Islet precursor cell (in vitro differentiated cells): Measurements from ENCODE around the gene MDFI.

Experiments used
- DNase-seq: peaks from one replicate; pipeline ENCODE4 v3.0.0-alpha.2; 2018

The MDFI gene

DNA sequence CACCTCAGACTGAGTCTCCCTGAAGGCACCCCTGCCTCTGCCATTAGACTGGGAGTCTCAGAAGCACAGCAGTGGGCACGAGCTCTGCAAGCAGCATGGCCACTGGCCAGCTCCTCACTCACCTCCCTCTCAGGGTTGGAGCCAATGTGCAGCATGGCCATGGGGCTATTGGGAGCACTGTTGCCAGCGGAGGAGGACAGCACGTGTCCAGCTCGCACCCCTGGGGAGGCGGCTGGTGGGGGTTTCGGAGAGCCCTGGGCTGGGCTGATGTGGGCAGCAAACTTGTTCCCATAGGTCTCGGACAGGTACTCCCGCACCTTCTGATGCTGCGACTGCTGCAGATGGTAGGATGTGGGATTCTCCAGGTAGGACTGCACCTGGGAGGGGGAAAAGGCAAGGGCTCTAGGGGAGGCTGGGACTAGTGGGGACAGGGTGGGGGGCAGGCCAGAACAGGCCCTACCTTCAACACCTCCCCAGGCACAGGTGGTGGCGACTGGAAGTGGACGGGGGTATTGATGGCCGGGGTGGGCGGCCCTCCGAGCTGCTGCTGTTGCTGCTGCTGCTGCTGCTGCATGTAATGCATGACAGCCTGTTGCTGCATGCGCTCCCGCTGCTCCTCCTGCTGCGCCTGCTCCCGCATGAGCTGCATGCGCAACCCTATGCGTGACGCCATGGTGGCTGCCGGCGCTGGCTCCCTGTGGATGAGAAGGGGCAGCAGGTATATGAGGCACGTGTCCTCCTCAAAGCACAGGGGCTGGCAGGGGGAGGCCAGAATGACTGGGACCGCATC lies 52.5 kb downstream of the MDFI start:
- no peak for DNase-seq

DNA sequence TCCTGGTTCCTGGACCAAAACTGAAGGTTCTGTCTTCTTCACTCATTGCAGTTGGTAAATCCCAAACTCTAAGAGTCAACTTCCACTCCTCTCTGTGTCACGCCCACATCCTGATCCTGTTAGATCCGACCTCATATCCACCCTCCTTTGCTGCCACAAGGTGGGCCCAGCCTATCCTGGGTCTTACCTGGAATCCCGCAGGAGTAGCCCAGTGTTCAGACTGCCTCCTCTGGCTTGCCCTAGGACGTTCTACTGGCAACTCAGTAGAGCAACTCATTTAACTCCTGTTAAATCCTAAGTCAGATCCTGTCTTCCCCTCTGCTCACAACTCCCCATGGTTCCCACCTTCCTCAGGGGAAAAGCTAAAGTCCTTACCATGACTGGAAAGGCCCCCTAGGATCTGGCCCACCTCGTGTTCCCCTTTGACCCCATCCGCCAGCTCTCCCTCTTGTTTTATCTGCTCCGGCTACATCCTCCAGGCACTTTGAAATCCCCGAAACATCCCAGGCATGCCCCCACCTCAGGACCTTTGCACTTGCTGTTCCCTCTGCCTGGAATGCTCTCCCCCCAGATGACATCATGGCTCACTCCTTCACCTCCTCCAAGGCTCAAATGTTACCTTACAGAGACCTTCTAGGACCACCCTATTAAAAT lies 53.3 kb downstream of the MDFI start:
- DNase-seq: no peak

DNA sequence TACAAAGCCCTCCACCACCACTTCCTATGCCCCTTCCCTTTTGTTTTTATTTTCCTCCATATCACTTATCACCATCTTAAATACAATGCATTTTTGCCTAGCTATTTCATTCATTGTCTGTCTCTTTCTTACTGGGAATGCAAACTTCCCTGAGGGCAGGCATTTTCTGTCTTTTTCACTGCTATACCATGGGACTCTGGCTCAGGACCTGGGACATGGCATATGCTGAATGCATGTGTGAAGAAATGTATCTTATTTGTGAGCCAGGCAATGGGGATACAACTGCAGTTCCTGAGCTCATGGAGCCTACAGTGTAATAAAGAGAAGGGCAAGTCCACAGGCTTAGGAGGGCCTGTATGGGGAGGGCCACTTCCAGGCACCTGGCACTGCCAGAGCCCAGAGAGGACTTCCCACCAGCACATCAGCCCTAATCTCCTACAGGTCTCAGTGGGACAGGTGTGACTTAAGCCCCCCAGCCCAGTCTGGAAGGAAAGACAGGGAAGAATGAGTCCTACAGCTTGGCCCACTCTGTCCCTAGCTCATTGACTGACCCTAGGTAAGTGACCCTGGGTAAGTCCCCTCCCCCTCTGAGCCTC lies 53.9 kb downstream of the MDFI start:
- no peak for DNase-seq

DNA sequence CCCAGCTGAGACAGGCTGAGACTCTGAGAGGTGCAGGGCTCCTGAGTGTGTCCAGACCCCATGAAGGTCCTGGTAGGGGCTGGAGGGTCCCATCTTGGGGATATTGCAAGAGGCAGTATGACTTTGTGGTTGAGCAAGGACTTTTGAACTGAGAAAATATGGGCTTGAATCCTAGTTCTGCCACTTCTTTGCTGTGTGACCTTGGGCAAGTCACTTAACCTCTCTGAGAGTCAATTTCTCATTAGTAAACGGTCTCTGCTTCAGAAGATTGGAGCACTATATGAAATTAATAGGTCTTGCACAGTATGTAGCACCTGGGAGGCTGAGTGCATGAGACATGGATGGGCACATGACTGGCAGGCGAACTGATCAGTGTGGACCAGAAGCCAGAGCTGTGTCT lies 54.5 kb downstream of the MDFI start:
- DNase-seq: no peak

DNA sequence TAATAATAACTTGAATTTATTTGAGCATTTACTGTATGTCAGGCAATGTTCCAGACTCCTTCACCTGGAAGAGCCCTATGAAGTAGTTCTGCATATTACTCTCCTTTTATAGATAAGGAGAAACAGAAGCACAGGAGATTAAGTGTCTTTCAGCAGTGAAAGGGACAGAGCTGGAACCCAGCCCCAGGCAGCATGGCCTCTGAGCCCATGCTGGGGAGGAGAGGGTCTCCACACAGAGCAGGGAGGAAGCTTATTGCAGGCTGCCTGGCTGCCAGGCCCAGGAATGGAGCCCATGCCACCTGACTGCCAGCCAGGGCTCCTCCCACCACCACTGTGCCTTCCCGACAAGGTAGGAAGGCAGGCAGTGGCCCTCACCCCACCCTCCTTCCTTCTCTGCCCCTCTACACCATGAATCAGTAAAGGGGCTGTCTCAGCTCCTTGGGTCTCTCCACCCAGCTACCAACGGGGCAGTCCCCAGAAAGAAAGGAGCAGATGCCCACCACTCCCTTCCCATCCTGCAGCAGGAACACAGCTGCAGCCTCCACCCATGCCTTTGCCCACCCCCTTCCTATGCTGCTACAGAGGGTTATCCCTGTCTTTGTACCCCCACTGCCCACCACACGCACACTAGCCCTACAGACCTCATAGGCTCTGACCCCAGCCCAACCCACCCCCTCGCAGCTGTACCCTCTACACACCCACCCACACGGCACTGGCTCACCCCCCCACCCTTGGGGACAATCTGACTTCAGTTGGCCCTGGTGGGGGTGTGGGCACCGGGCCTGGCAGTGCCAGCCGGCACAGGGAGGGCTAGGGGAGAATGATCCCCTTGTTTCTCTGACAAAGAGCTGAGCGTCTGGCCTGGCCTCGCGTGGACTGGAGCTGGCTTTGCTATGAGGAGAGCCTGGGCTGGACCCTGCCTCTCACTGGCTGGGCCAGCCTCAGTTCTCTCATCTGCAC lies 55.3 kb downstream of the MDFI start:
- no peak for DNase-seq

DNA sequence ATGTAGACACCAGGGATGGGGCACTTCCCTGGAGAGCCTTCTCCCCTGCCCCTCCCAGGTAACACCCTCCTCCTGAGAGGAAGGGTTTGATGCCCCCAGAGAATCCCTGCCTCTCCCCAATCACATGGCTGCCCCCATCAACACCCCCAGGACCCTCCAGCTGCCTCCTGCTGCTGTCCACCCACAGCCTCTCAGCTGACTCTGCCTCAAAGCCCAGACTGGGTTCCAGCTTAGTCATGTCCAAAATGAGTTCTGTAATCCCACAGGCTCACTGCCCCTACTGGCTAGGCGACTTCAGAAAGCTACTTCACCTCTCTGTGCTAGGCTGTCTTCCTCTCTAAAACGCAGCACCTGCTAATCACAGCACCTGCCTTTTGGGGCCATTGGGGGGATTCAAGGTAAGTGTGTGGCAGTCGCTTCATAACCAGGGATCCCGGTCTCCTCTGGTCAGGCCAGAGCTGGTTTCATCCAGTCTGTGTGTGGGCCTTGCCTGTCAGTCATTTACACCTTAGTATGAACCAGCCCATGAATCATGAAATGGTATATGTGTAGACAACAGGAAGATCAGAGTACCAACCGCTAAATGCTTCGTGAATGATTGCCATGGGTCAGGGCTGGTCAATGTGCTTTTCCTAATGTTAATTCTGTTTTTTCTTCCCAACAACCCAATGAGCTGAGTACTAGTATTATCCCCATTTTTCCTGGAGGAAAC lies 56.7 kb downstream of the MDFI start:
- peak; percentile 76 for DNase-seq

DNA sequence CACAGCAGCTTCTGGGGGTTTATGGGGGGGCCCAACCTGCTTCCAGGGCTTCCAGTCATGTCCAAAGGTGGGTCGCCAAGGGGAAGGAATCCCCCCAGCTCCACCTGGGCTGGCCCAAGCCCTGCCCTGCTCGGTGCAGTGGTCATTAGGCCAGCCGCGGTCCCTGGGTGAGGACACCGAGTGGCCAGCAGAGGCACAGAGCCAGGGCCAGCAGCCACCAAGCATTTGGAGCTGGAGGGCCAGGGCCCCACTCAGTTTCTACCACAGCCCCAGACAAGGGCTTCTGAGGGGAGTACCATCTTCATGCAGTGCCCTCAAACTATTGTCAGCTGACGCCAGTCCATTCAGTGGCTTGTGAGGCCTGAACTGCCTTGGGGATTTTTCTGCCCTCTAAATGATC lies 57.6 kb downstream of the MDFI start:
- DNase-seq: no peak

DNA sequence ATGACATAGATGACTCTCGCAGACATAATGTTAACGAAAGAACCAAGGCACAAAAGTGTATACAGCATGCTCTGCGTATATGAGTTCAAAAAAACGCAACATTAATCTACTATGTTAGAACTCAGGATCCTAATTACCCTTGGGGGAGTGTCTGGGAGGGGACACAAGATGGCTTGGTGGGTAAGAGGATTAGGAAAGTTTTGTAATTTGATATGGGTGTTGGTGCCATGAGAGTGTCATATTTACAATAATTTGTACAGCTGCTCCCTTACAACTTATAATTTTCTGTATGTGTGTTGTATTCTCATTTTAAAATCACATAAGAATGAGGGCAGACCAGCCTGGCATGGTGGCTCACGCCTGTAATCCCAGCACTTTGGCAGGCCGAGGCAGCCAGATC lies 58.5 kb downstream of the MDFI start:
- no peak for DNase-seq

DNA sequence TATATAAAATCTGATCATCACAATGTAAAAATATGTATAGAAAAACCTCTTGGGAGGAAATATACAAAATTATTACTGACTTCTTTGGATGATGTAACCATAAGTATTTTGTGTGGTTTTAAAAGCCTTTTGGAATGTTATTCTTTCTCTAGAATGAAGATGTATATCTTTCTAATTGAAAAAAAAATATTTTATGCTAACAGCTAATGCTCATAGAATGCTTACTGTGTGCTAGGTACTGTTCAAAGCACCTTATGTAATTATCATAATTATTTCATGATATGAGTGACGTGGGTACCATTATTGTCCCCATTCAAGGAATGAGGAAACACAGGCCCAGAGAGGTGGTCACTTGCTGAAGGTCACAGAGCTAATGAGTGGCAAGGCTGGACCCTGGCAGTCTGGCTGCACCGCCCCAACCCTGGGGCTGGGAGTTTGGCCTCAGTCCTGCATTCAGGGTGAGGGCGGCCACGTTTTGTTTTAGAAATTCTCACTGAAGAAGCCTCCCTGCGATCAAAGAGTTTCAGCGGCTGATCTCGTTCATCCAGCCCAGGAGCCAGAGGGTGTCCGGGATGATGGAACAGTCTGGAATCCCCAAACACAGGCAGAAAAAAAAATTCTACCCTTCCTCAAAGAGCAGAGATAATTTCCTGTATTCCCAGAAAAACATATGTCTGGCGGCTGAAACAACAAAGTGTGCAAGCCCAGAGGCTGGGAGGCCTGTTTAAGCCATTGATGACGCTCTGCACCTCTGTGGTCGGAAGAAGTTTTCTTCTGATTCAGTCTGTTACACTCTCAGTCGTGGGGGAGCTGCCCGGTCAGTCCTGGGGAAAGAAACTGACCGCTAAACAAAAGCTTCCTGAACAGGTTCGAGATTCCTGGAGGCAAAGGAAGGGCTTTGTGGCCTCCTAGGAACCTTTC lies 59.9 kb downstream of the MDFI start:
- peak; percentile 80 for DNase-seq

DNA sequence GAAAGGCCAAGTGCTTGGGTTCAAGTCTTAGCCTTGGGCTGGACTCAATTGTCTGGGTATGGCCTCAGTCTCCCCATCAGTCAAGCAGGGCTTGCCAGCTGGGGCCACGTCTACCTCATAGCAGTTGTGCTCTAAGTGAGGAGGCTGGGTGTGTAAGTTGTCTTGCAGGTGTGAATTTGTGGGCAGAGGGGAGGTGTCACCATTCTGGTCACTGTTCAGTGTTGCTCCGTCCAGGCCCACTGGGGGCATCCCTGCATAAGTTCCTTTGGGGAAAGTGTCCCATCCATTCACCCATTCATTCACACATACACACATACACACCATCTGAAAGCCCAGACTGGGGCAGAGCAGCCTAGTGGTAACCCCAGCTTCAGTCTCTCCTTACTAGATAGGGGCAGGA lies 60.8 kb downstream of the MDFI start:
- DNase-seq: no peak

DNA sequence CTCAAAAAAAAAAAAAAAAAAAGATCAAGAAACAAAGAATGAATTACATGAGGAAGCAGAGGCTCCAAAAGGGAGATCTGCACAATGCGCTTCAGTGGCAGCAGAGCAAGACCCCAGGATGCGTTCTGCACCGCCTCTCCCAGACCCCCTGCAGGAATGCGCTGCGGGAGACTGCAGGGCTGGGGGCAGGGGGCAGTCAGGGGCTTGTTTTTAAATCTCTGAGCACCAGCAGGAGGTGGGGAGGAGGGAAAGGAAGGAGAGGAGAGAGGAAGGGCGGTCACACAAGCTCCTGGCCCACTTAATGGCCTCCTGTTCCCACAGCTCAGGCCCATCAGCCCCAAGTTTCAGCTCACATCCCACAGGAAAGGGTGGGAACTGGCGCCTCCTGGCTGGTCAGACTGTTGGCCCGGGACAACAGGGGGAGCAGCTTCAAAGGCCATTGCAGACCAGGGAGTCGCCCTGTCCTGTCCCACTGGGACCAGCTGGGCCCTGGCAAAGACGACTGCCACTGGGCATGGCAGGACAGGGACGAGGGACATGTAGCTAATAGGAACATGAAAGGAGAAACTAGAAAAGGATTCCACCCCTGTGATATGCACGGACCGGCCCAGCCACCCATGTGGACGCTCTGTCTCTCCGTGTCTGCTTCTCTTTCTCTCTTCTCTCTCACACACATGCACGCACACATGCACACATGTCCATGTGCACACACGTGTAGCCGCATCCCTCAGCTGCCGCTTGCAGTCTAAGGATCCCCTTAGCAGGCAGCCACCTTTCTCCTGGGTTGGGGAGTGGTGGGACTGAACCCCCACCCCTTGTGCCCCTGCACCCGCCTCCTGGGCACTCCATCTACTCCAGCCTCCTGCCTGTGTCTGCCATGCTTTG lies 62.4 kb downstream of the MDFI start:
- DNase-seq: no peak

DNA sequence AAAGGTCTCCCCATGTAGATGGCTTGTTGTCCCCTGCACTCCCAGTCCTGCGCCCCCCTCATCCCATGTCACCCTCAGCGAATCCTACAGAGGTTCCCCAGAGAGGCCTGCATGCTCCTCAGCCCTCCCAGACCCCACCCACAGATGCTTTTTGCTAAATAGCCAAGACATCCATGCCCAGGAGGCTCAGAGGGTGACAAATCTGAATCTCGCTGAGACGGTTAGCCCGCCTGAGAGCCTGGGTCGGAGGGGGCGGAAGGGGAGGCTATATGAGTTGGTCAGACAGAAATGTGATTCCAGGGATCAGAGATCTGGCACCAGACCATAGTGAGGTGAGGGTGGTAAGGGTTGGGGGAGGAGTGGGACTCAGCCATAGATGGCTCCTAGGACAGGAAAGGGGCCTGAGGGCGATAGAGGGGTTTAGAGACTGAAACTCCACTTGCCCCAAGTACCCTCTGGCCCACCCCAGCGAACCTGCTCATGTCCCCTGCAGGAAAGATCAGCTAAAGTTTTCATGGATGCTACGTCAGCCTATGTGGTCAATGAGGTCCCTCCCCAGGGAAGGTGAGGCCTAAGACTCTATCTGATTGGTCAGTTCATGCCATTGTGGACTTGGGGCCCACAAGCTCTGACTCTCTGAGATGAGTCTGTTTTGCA lies 63.9 kb downstream of the MDFI start:
- DNase-seq: no peak

DNA sequence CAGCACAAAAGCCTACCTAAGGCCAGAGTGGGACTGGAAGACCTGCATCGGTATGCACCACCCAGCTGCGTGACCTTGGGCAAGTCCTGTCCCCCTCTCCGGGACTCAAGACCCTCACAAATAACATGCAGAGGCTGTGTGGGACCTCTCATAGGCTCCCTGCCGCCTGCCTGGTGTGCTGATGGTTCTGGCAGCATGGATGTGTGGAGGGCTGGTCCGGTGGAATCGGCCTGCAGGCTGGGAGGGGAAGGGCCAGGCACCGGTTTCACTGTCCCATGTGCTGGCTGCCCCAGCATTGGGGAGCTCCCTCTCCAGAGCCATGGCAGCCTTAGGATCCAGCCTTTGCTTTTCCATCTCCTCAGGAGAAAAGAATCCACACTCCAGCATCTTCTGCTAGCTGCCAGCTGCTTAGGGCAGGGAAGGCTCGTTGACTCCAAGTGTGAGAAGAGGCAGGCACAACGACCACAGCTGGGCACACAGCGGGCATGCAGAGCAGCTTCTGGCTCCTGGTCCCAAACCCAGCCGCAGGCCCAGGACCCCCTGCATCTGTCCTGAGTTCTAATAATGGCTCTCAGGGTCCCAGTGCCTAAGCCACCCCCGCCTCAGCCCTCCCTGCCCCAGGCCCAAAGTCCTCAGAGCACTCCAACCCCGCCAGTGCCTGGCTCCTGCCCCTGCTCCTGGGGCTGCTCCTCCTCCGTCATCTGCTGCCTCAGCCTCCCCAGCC lies 64.7 kb downstream of the MDFI start:
- DNase-seq: peak; percentile 52
